HCT116 (cell line): ENCODE measurements around the gene KRT81.

Experiments used
- POLR2A ChIP-seq: IDR thresholded peaks from 2 replicates; pipeline ENCODE4 v1.7.0; 2011; ENCODE audit warnings: borderline replicate concordance; ENCODE audit not compliant: insufficient read depth, insufficient read length; ENCODE audit errors: extremely low read depth
- RAD21 ChIP-seq: IDR thresholded peaks from 2 replicates; pipeline ENCODE4 v1.6.1; 2012; ENCODE audit warnings: low read depth, mild to moderate bottlenecking
- YY1 ChIP-seq: IDR thresholded peaks from 2 replicates; pipeline ENCODE4 v1.6.1; 2011; ENCODE audit warnings: low read length, low read depth, moderate library complexity, mild to moderate bottlenecking; ENCODE audit not compliant: insufficient replicate concordance; ENCODE audit errors: extremely low read depth
- TF ChIP-seq, protein P1 (sequence below), 3 experiments: fragments of 200-600 bp in 1 of 3; sonication (generic) in 1 of 3; IDR thresholded peaks in 2 of 3; conservative IDR thresholded peaks in 1 of 3; 2 replicates each; pipeline ENCODE4 v1.5.1; 2012 to 2017; ENCODE audit warnings: low read depth in 2 of 3, low read length in 2 of 3, antibody characterized with exemption in 1 of 3, borderline replicate concordance in 1 of 3, control low read depth in 1 of 3, mild to moderate bottlenecking in 1 of 3, mixed read lengths in 1 of 3, mixed run types in 1 of 3, moderate library complexity in 1 of 3; ENCODE audit not compliant: insufficient read depth in 1 of 3
- TF ChIP-seq, protein P2 (sequence below): IDR thresholded peaks from 2 replicates; pipeline ENCODE4 v1.6.1; 2012

DNA sequence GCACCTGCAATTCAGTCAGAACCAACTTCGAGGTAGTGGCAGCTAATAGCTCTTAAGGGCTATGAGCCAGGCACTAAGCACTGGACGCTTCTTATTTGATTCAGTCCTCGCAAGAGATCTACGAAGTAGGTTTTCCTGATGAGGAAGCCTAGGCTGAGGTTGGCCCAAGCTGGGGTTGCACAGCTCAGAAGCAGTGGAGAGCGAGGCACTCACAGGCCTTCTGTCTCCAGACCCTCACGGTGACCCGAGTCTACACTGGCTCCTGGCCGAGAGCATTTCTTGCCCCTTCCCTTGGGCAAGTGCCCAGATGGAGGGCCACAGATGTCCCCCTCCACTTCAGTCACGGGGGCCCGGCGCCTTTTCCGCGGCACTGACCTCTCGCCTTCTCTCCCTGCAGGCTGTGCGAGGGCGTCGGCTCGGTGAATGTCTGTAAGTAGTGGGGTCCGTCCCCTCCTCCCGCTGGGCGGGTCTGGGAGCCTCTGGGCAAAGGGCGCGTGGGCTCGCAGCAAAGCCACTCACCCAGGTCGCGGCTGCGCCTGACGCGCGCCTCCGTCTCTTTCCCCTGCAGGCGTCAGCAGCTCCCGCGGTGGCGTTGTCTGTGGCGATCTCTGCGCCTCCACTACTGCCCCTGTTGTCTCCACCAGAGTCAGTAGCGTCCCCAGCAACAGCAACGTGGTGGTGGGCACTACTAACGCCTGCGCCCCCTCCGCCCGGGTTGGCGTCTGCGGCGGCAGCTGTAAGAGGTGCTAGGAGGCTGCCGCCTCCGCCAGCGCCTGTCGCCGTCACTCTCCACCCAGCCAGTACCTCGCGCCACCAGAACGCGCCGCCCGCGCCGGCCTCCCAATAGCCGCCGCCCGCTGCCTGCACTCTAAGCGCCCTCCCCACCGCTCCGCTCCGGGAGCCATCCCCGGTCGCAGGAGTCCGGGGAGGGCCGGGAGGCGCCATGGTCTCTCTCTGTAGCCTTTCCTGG lies 16.8 kb upstream of the KRT81 start:
- no peak for TF ChIP-seq POLR2A
- TF ChIP-seq, protein P1, sequence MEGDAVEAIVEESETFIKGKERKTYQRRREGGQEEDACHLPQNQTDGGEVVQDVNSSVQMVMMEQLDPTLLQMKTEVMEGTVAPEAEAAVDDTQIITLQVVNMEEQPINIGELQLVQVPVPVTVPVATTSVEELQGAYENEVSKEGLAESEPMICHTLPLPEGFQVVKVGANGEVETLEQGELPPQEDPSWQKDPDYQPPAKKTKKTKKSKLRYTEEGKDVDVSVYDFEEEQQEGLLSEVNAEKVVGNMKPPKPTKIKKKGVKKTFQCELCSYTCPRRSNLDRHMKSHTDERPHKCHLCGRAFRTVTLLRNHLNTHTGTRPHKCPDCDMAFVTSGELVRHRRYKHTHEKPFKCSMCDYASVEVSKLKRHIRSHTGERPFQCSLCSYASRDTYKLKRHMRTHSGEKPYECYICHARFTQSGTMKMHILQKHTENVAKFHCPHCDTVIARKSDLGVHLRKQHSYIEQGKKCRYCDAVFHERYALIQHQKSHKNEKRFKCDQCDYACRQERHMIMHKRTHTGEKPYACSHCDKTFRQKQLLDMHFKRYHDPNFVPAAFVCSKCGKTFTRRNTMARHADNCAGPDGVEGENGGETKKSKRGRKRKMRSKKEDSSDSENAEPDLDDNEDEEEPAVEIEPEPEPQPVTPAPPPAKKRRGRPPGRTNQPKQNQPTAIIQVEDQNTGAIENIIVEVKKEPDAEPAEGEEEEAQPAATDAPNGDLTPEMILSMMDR (IDR thresholded peaks at IDR 0.05 in 2 of 3, conservative IDR thresholded peaks at IDR 0.05 in 1 of 3; ENCODE audit: borderline replicate concordance in 1 of 3, insufficient read depth in 1 of 3, low read depth in 2 of 3, low read length in 2 of 3) = peak in 1 of 3 experiments; percentile 14; a peak in 1 of 6 replicates
- TF ChIP-seq, protein P2, sequence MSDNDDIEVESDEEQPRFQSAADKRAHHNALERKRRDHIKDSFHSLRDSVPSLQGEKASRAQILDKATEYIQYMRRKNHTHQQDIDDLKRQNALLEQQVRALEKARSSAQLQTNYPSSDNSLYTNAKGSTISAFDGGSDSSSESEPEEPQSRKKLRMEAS = peak; percentile 73; the same call in 1 of the 2 replicates
- no peak for TF ChIP-seq YY1
- no peak for TF ChIP-seq RAD21
